ENCODE measurements around the gene TNFSF11.

TNFSF11 gene

DNA sequence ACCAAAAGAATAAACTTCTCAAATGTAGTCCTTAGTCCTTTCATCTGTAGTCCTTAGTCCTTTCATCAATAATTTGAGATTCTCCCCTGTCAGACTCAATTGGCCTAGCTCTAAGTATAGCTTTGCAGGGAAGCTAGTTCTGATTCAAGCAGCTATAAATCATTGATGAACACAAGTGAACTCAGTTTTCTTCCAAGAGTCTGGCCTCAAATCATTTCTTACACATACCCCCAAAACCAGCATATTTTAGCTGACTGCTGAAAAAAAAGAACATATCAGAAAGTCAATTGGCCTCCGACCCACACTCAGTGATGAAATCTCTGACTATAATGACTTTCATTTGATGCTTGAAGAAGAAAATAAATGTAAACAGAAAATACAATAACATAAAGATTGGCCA, 64.9 kb downstream of the TNFSF11 start:
- Histone ChIP-seq H3K9ac (ENCODE audit: low read length) (no peak overlapping the region), H3K27me3 (ENCODE audit: insufficient read depth, low read length) (no peaks in the 10 kb centered on the region), H3K4me2 (ENCODE audit: low read length) (no peak overlapping the region), H3K27ac (ENCODE audit: low read depth, low read length, poor library complexity, severe bottlenecking) (no peak overlapping the region), H4K20me1 (ENCODE audit: insufficient read depth, low read length) (no peaks in the 10 kb centered on the region), H2AFZ (ENCODE audit: low read length) (no peak overlapping the region), H3K79me2 (ENCODE audit: insufficient read depth, low read length) (no peaks in the 10 kb centered on the region), H3K36me3 (ENCODE audit: insufficient read depth, low read length) (no peaks in the 10 kb centered on the region), H3K9me2 (ENCODE audit: low read depth, low read length) (no peaks in the 10 kb centered on the region), H3K4me1 (ENCODE audit: insufficient read depth, low read length, severe bottlenecking) (no peaks in the 10 kb centered on the region), H3K4me3 (ENCODE audit: low read depth, low read length, poor library complexity, severe bottlenecking) (no peak overlapping the region), H3F3A (ENCODE audit: insufficient read depth, low read length) (no peaks in the 10 kb centered on the region), H3K9me3 (ENCODE audit: low read length) (no peaks in the 10 kb centered on the region)
- TF ChIP-seq, protein P1, sequence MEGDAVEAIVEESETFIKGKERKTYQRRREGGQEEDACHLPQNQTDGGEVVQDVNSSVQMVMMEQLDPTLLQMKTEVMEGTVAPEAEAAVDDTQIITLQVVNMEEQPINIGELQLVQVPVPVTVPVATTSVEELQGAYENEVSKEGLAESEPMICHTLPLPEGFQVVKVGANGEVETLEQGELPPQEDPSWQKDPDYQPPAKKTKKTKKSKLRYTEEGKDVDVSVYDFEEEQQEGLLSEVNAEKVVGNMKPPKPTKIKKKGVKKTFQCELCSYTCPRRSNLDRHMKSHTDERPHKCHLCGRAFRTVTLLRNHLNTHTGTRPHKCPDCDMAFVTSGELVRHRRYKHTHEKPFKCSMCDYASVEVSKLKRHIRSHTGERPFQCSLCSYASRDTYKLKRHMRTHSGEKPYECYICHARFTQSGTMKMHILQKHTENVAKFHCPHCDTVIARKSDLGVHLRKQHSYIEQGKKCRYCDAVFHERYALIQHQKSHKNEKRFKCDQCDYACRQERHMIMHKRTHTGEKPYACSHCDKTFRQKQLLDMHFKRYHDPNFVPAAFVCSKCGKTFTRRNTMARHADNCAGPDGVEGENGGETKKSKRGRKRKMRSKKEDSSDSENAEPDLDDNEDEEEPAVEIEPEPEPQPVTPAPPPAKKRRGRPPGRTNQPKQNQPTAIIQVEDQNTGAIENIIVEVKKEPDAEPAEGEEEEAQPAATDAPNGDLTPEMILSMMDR (IDR thresholded peaks at IDR 0.05; ENCODE audit: low read length), result no peak
- TF ChIP-seq EZH2 (IDR thresholded peaks at IDR 0.05; ENCODE audit: borderline replicate concordance, low read length), result no peak

DNA sequence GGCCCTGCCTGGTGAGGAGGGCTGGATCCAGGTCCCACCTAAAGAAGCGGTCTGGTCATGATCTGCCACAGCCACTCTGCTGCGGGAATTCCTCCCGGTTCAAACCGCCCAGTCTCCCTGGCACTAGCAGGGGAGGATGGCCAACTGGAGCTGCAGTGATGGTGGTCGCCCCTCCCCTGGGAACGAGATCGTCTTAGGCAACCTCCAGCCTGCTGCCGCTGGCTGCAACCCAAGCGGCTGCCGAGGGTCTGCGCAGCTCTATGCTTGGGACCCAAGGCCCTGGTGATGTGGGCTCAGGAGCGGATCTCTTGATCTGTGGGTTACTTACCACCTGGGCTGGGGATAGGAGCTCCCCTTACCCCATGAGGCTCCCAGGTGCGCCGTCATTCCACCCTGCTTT, 69.1 kb downstream of the TNFSF11 start:
- TF ChIP-seq, protein P1 (IDR thresholded peaks at IDR 0.05; ENCODE audit: low read length), result no peak
- no peak for TF ChIP-seq EZH2 (IDR thresholded peaks at IDR 0.05; ENCODE audit: borderline replicate concordance, low read length)
- Histone ChIP-seq H3K36me3 (ENCODE audit: insufficient read depth, low read length) (no peaks in the 10 kb centered on the region), H3K27ac (ENCODE audit: low read depth, low read length, poor library complexity, severe bottlenecking) (no peak overlapping the region), H3K9ac (ENCODE audit: low read length) (no peak overlapping the region), H3F3A (ENCODE audit: insufficient read depth, low read length) (no peaks in the 10 kb centered on the region), H3K27me3 (ENCODE audit: insufficient read depth, low read length) (no peaks in the 10 kb centered on the region), H4K20me1 (ENCODE audit: insufficient read depth, low read length) (no peaks in the 10 kb centered on the region), H3K4me2 (ENCODE audit: low read length) (no peak overlapping the region), H2AFZ (ENCODE audit: low read length) (no peak overlapping the region), H3K79me2 (ENCODE audit: insufficient read depth, low read length) (no peaks in the 10 kb centered on the region), H3K9me2 (ENCODE audit: low read depth, low read length) (no peaks in the 10 kb centered on the region), H3K4me1 (ENCODE audit: insufficient read depth, low read length, severe bottlenecking) (no peaks in the 10 kb centered on the region), H3K4me3 (ENCODE audit: low read depth, low read length, poor library complexity, severe bottlenecking) (no peak overlapping the region), H3K9me3 (ENCODE audit: low read length) (no peaks in the 10 kb centered on the region)

DNA sequence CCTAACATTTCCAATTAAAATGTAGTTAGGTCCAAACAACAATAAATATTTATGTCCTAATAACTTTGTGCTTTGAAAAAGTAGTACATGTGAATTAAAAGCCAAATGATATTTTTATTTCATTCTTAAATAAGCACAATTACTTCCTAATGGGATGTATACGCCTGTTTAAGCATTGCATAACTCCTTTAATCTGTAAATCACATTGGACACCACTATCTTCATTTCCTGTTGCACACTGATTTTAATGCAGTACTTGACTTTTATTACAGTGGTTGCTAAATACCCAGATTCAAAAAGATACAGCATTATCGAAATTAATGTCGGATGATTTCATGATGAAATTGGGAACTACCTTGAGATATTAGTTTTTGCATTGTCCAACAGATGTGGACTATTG, 70.9 kb downstream of the TNFSF11 start:
- Histone ChIP-seq H3K79me2 (ENCODE audit: insufficient read depth, low read length) (no peaks in the 10 kb centered on the region), H3K9ac (ENCODE audit: low read length) (no peak overlapping the region), H3K4me1 (ENCODE audit: insufficient read depth, low read length, severe bottlenecking) (no peaks in the 10 kb centered on the region), H3K27me3 (ENCODE audit: insufficient read depth, low read length) (no peaks in the 10 kb centered on the region), H2AFZ (ENCODE audit: low read length) (no peak overlapping the region), H3K9me2 (ENCODE audit: low read depth, low read length) (no peaks in the 10 kb centered on the region), H3K9me3 (ENCODE audit: low read length) (no peaks in the 10 kb centered on the region), H3K4me2 (ENCODE audit: low read length) (no peak overlapping the region), H3K4me3 (ENCODE audit: low read depth, low read length, poor library complexity, severe bottlenecking) (no peak overlapping the region), H3K27ac (ENCODE audit: low read depth, low read length, poor library complexity, severe bottlenecking) (no peak overlapping the region), H4K20me1 (ENCODE audit: insufficient read depth, low read length) (no peaks in the 10 kb centered on the region), H3F3A (ENCODE audit: insufficient read depth, low read length) (no peaks in the 10 kb centered on the region), H3K36me3 (ENCODE audit: insufficient read depth, low read length) (no peaks in the 10 kb centered on the region)
- TF ChIP-seq, protein P1 (IDR thresholded peaks at IDR 0.05; ENCODE audit: low read length), result no peak
- TF ChIP-seq EZH2 (IDR thresholded peaks at IDR 0.05; ENCODE audit: borderline replicate concordance, low read length), result no peak

All from OCI-LY1 (cell line).